IMR-90 (cell line): ENCODE data around the gene RAD51D. TPM values are rescaled to one million over a fixed set of nuclear protein-coding genes. Genes with fewer than 3 reads are reported as not detected.
A peak's percentile ranks its signal among the peaks of the same experiment; 100 is the strongest.

Experiments used
- ATAC-seq: fragments of 200-7000 bp; cut with Tn5 transposase; 2 replicates; pipeline ENCODE4 v1.9.1; 2020; ENCODE audit warnings: low read depth, mild to moderate bottlenecking, moderate library complexity
- BruUV-seq: library from RNA; stranded (reverse); fragments of 400-500 nt; replicated peaks from 2 replicates; lab custom pipeline; 2021; lab: Mats Ljungman, UMichigan
- CTCF ChIA-PET: fragments of 300-600 bp; formaldehyde crosslinking; extraction: SDS; loops from one replicate; lab custom pipeline; 2021; ENCODE audit warnings: antibody characterized with exemption; lab: Yijun Ruan, JAX
- POLR2A ChIA-PET: fragments of 300-600 bp; sonication (Branson Sonifier 250); formaldehyde crosslinking; loops from one replicate; lab custom pipeline; 2022; ENCODE audit warnings: antibody characterized with exemption; ENCODE audit not compliant: unreplicated experiment; lab: Charles Lee
- DNase-seq: peaks from one replicate; pipeline ENCODE4 v3.0.0; 2013
- H2AFZ ChIP-seq: replicated peaks from 2 replicates; pipeline ENCODE3; 2013; ENCODE audit warnings: low read length, mild to moderate bottlenecking; ENCODE audit not compliant: poor library complexity
- H2AK5ac ChIP-seq: 2 replicates; pipeline ENCODE4 v1.6.1; 2013; ENCODE audit warnings: low read depth, low read length, inconsistent platforms
- H2AK9ac ChIP-seq: replicated peaks from 2 replicates; pipeline ENCODE3; 2013; ENCODE audit warnings: mild to moderate bottlenecking, low read depth, low read length, moderate library complexity; ENCODE audit not compliant: poor library complexity
- H2BK120ac ChIP-seq: 2 replicates; pipeline ENCODE4 v1.6.1; 2013; ENCODE audit warnings: low read depth, low read length, inconsistent platforms
- H2BK15ac ChIP-seq: 3 replicates; pipeline ENCODE4 v1.6.1; 2013; ENCODE audit warnings: low read depth, low read length, inconsistent platforms
- H2BK20ac ChIP-seq: 2 replicates; pipeline ENCODE4 v1.6.1; 2013; ENCODE audit warnings: low read depth, mild to moderate bottlenecking, inconsistent platforms, low read length, moderate library complexity
- H2BK5ac ChIP-seq: 2 replicates; pipeline ENCODE4 v1.6.1; 2013; ENCODE audit warnings: mild to moderate bottlenecking, low read depth, low read length, inconsistent platforms; ENCODE audit not compliant: poor library complexity, severe bottlenecking
- H3K14ac ChIP-seq: replicated peaks from 2 replicates; pipeline ENCODE4 v1.6.1; 2013; ENCODE audit warnings: low read depth, low read length, inconsistent platforms
- H3K18ac ChIP-seq: 2 replicates; pipeline ENCODE4 v1.6.1; 2013; ENCODE audit warnings: low read depth, low read length, control low read depth
- H3K23ac ChIP-seq: 2 replicates; pipeline ENCODE4 v1.6.1; 2013; ENCODE audit warnings: low read depth, low read length, inconsistent platforms
- H3K27ac ChIP-seq: 2 replicates; pipeline ENCODE4 v1.5.1; 2013; ENCODE audit warnings: mild to moderate bottlenecking, control low read depth, low read length; ENCODE audit not compliant: insufficient read depth
- H3K27me3 ChIP-seq: 2 replicates; pipeline ENCODE4 v1.6.1; 2013; ENCODE audit warnings: low read length; ENCODE audit not compliant: control insufficient read depth, insufficient read depth
- H3K36me3 ChIP-seq: 2 replicates; pipeline ENCODE4 v1.6.1; 2013; ENCODE audit warnings: low read length, mixed read lengths; ENCODE audit not compliant: control insufficient read depth, insufficient read depth
- H3K4ac ChIP-seq: 2 replicates; pipeline ENCODE4 v1.6.1; 2013; ENCODE audit warnings: low read depth, low read length, inconsistent platforms
- H3K4me1 ChIP-seq: 2 replicates; pipeline ENCODE4 v1.6.1; 2013; ENCODE audit warnings: low read length, mixed read lengths; ENCODE audit not compliant: control insufficient read depth, insufficient read depth
- H3K4me2 ChIP-seq: 2 replicates; pipeline ENCODE4 v1.6.1; 2013; ENCODE audit warnings: low read depth, mild to moderate bottlenecking, control low read depth, low read length, moderate library complexity
- H3K4me3 ChIP-seq: 2 replicates; pipeline ENCODE4 v1.5.1; 2013; ENCODE audit warnings: low read depth, mild to moderate bottlenecking, control low read depth, low read length, moderate library complexity; ENCODE audit not compliant: insufficient read depth
- H3K56ac ChIP-seq: 2 replicates; pipeline ENCODE4 v1.6.1; 2013; ENCODE audit warnings: low read length, inconsistent platforms; ENCODE audit not compliant: insufficient read depth; ENCODE audit errors: extremely low read depth
- H3K79me1 ChIP-seq, 2 experiments: 2 replicates each; pipeline ENCODE4 v1.6.1; 2013; ENCODE audit warnings: low read length in 2 of 2, inconsistent platforms in 1 of 2, low read depth in 1 of 2
- H3K9ac ChIP-seq: 2 replicates; pipeline ENCODE4 v1.6.1; 2013; ENCODE audit warnings: low read depth, low read length, control low read depth
- H3K9me1 ChIP-seq: 2 replicates; pipeline ENCODE4 v1.6.1; 2013; ENCODE audit warnings: low read length, inconsistent platforms; ENCODE audit not compliant: insufficient read depth
- H3K9me3 ChIP-seq: 2 replicates; pipeline ENCODE4 v1.6.1; 2013; ENCODE audit warnings: low read length; ENCODE audit not compliant: control insufficient read depth, insufficient read depth
- H4K20me1 ChIP-seq: 2 replicates; pipeline ENCODE4 v1.6.1; 2013; ENCODE audit warnings: low read length, inconsistent platforms; ENCODE audit not compliant: insufficient read depth
- H4K5ac ChIP-seq: 2 replicates; pipeline ENCODE4 v1.6.1; 2013; ENCODE audit warnings: mild to moderate bottlenecking, low read depth, low read length, control low read depth
- H4K8ac ChIP-seq, 2 experiments: 2 replicates each; pipeline ENCODE4 v1.6.1; 2013; ENCODE audit warnings: low read depth in 2 of 2, low read length in 2 of 2, control low read depth in 1 of 2, inconsistent platforms in 1 of 2
- H4K91ac ChIP-seq: 2 replicates; pipeline ENCODE4 v1.6.1; 2013; ENCODE audit warnings: low read depth, low read length, inconsistent platforms; ENCODE audit not compliant: insufficient read depth
- BHLHE40 ChIP-seq: fragments of 150-350 bp; IDR thresholded peaks from 2 replicates; pipeline ENCODE4 v1.6.1; 2016; ENCODE audit warnings: mild to moderate bottlenecking, low read depth, low read length
- CEBPB ChIP-seq: IDR thresholded peaks from 2 replicates; pipeline ENCODE4 v1.6.1; 2012; ENCODE audit warnings: low read depth, low read length, improper control_type of control experiment
- CHD1 ChIP-seq: IDR thresholded peaks from 2 replicates; pipeline ENCODE4 v1.6.1; 2012; ENCODE audit warnings: low read depth, low read length, improper control_type of control experiment
- CTCF ChIP-seq: conservative IDR thresholded peaks from 2 replicates; pipeline ENCODE4 v1.5.1; 2012; ENCODE audit warnings: mild to moderate bottlenecking, low read depth, low read length, improper control_type of control experiment
- ELK1 ChIP-seq: fragments of 150-350 bp; IDR thresholded peaks from 2 replicates; pipeline ENCODE4 v1.6.1; 2016; ENCODE audit warnings: low read depth, mild to moderate bottlenecking, low read length, moderate library complexity, borderline replicate concordance
- MAZ ChIP-seq: IDR thresholded peaks from 2 replicates; pipeline ENCODE4 v1.6.1; 2012; ENCODE audit warnings: low read depth, mild to moderate bottlenecking, low read length, improper control_type of control experiment, moderate library complexity, borderline replicate concordance
- MXI1 ChIP-seq: IDR thresholded peaks from 2 replicates; pipeline ENCODE4 v1.6.1; 2012; ENCODE audit warnings: low read depth, mild to moderate bottlenecking, low read length, moderate library complexity, borderline replicate concordance
- POLR2A ChIP-seq: IDR thresholded peaks from 2 replicates; pipeline ENCODE4 v1.6.1; 2012; ENCODE audit warnings: mild to moderate bottlenecking, low read depth, low read length
- RAD21 ChIP-seq: IDR thresholded peaks from 2 replicates; pipeline ENCODE4 v1.6.1; 2012; ENCODE audit warnings: low read length, improper control_type of control experiment
- RCOR1 ChIP-seq: IDR thresholded peaks from 2 replicates; pipeline ENCODE4 v1.6.1; 2012; ENCODE audit warnings: mild to moderate bottlenecking, low read length, improper control_type of control experiment; ENCODE audit not compliant: insufficient replicate concordance
- SMC3 ChIP-seq: fragments of 150-350 bp; IDR thresholded peaks from 2 replicates; pipeline ENCODE4 v1.6.1; 2016; ENCODE audit warnings: low read depth, mild to moderate bottlenecking, antibody characterized with exemption, low read length, moderate library complexity
- USF2 ChIP-seq: fragments of 150-350 bp; IDR thresholded peaks from 2 replicates; pipeline ENCODE4 v1.6.1; 2017; ENCODE audit warnings: mild to moderate bottlenecking, antibody characterized with exemption, low read length, low read depth
- WGBS, 2 experiments: methylation state at CpG; one replicate each; pipeline versions ENCODE4 v1.1.5 to v1.1.7; 2013; ENCODE audit warnings: missing lambda C conversion rate in 2 of 2; ENCODE audit not compliant: insufficient read length in 1 of 2; ENCODE audit errors: extremely low coverage in 2 of 2; 5-methylcytosine and 5-hydroxymethylcytosine counted together
- dilution Hi-C: fragments of 300-500 bp; cut with HindIII; formaldehyde crosslinking; loops from one replicate; pipeline ENCODE4 v1.14.3; 2018; ENCODE audit warnings: low sequenced_read_pairs; ENCODE audit not compliant: unreplicated experiment
- in situ Hi-C: fragments of 300-500 bp; cut with MboI; formaldehyde crosslinking; loops from 3 replicates; pipeline ENCODE4 v1.14.3; 2019; ENCODE audit warnings: low sequenced_read_pairs, inconsistent platforms, mixed read lengths
- intact Hi-C: fragments of 100-400 bp; cut with micrococcal nuclease; formaldehyde crosslinking; loops from 2 replicates; pipeline ENCODE4 v1.10.0; 2022
- polyA plus RNA-seq, 3 experiments: library from polyadenylated mRNA; depleted of rRNA; stranded (reverse); fragments of >200 nt; gene quantifications; 2 replicates each; pipeline ENCODE4 v1.2.3, GENCODE V29; 2012; ENCODE audit warnings: low replicate concordance in 1 of 3
- total RNA-seq: library from RNA; depleted of rRNA; stranded (reverse); fragments of >200 nt; gene quantifications from 2 replicates; pipeline ENCODE4 v1.2.3, GENCODE V29; 2012

Gene RAD51D
- total and polyA plus RNA-seq, 2 of the 4 experiments (the other 2 are of a cell fraction) = 10.8 to 12.7 TPM

GRCh38 chr17:35103271-35103670 is 16.4 kb downstream of the RAD51D start:
- H2BK5ac ChIP-seq = no peak overlapping the region
- no peak overlapping the region for H3K56ac ChIP-seq
- H2BK120ac ChIP-seq = no peak overlapping the region
- no peaks in the 10 kb centered on the region for H3K9me1 ChIP-seq
- no peak overlapping the region for H2BK15ac ChIP-seq
- no peak for ATAC-seq
- H3K27ac ChIP-seq = no peak overlapping the region
- H3K18ac ChIP-seq = no peak overlapping the region
- no peak for DNase-seq
- BruUV-seq = no TSS peak
- peaks cover 46% of the 10 kb centered on the region for H3K36me3 ChIP-seq
- H3K27me3 ChIP-seq = no peaks in the 10 kb centered on the region
- ChIA-PET POLR2A (no interaction called here), CTCF (no interaction called here)
- no peaks in the 10 kb centered on the region for H4K20me1 ChIP-seq
- no peak overlapping the region for H2AFZ ChIP-seq
- H2AK5ac ChIP-seq = no peak overlapping the region
- H3K9ac ChIP-seq = no peak overlapping the region
- H3K4ac ChIP-seq = no peak overlapping the region
- H3K4me1 ChIP-seq = no peaks in the 10 kb centered on the region
- intact Hi-C loops = no loop called here
- H3K4me2 ChIP-seq = no peak overlapping the region
- H3K23ac ChIP-seq = no peak overlapping the region
- H3K14ac ChIP-seq = no peak overlapping the region
- H2AK9ac ChIP-seq = peak overlapping the region; percentile 10
- WGBS, 2 experiments = no CpG with 5 or more reads among the region's 5 CpGs
- TF ChIP-seq RCOR1 (no peak), RAD21 (no peak), POLR2A (no peak), CHD1 (no peak), SMC3 (no peak), CEBPB (no peak), CTCF (no peak), ELK1 (no peak), BHLHE40 (no peak), MAZ (no peak), MXI1 (no peak), USF2 (no peak)
- H4K8ac ChIP-seq = no peak overlapping the region
- no peak overlapping the region for H4K5ac ChIP-seq
- no peak overlapping the region for H4K91ac ChIP-seq
- no peaks in the 10 kb centered on the region for H3K9me3 ChIP-seq
- dilution Hi-C loops = no loop called here
- in situ Hi-C loops = loop anchor here (25.0 kb wide), 2 partner anchors 466 to 841 kb away; partner anchors contain the start of genes CCL2 and CCL7
- H3K79me1 ChIP-seq = peaks cover 3 to 7% of the 10 kb centered on the region in 2 experiments; a peak in 3 of 4 replicates
- H2BK20ac ChIP-seq = no peak overlapping the region
- no peak overlapping the region for H3K4me3 ChIP-seq
